AG04450 (cell line): ENCODE measurements around the gene ODC1. TPM values are rescaled to one million over a fixed set of nuclear protein-coding genes. Genes with fewer than 3 reads are reported as not detected.

Source experiments
- CTCF ChIA-PET: fragments of 300-600, 350-600 bp; formaldehyde crosslinking; extraction: SDS; loops from one replicate; lab custom pipeline; 2022; ENCODE audit warnings: antibody characterized with exemption, inconsistent platforms; lab: Charles Lee
- POLR2A ChIA-PET: fragments of 350-600 bp; formaldehyde crosslinking; extraction: SDS; loops from one replicate; lab custom pipeline; 2021; ENCODE audit warnings: antibody characterized with exemption, inconsistent platforms; lab: Yijun Ruan, JAX
- DNase-seq: peaks from one replicate; pipeline ENCODE4 v3.0.0-alpha.2; 2011; ENCODE audit warnings: low read depth, low spot score
- H3K27ac ChIP-seq: one replicate; pipeline ENCODE4 v1.5.1; 2012; ENCODE audit warnings: low read depth, low read length, control low read depth
- H3K27me3 ChIP-seq: one replicate; pipeline ENCODE4 v1.6.0; 2012; ENCODE audit warnings: low read length; ENCODE audit not compliant: control insufficient read depth, insufficient read depth
- H3K4me3 ChIP-seq: 2 replicates; pipeline ENCODE4 v1.5.1; 2011; ENCODE audit warnings: mild to moderate bottlenecking, low read depth, low read length, control low read depth
- H3K9me3 ChIP-seq: 2 replicates; pipeline ENCODE4 v1.5.1; 2012; ENCODE audit warnings: low read length; ENCODE audit not compliant: control insufficient read depth, insufficient read depth
- CTCF ChIP-seq: IDR thresholded peaks from 2 replicates; pipeline ENCODE4 v1.5.1; 2011; ENCODE audit warnings: low read depth, low read length, control low read depth, inconsistent platforms
- polyA plus RNA-seq: library from polyadenylated mRNA; depleted of rRNA; stranded (reverse); fragments of >200 nt; gene quantifications from 2 replicates; pipeline ENCODE4 v1.2.3, GENCODE V29; 2011

ODC1 gene
- polyA plus RNA-seq, 1 experiment, result 168 TPM

- no peak for TF ChIP-seq CTCF
- Histone ChIP-seq H3K27ac (no peak overlapping the region), H3K4me3 (no peak overlapping the region), H3K27me3 (no peaks in the 10 kb centered on the region), H3K9me3 (no peaks in the 10 kb centered on the region)
- POLR2A ChIA-PET, result no interaction called here
- DNase-seq, result no peak
- CTCF ChIA-PET, result interaction anchor here (0.5 to 1.9 kb wide), 3 partner anchors 24 to 1332 kb away, joined by 3 to 5 read pairs (median 3); no protein-coding TSS in a partner anchor
Measured at GRCh38 chr2:10410823-10411437, 37.2 kb downstream of the ODC1 start.

GRCh38 chr2:10410001-10410822 is 37.9 kb downstream of the ODC1 start:
- DNase-seq, result no peak
- Histone ChIP-seq H3K27me3 (no peaks in the 10 kb centered on the region), H3K4me3 (no peak overlapping the region), H3K9me3 (no peaks in the 10 kb centered on the region; the same call in 1 of the 2 replicates), H3K27ac (no peak overlapping the region)
- POLR2A ChIA-PET, result interaction anchor here (0.9 to 1.3 kb wide), 2 partner anchors 14 to 338 kb away, joined by 3 to 10 read pairs; no protein-coding TSS in a partner anchor
- no peak for TF ChIP-seq CTCF
- CTCF ChIA-PET, result interaction anchor here (0.6 to 4.2 kb wide), 42 partner anchors 8 to 530 kb away, joined by 3 to 140 read pairs (median 5); no protein-coding TSS in a partner anchor

- H3K4me3 ChIP-seq, result peak overlapping the region; percentile 17; the same call in 1 of the 2 replicates
Measured at GRCh38 chr2:10408649-10409579, 39.2 kb downstream of the ODC1 start.

More at GRCh38 chr2:10408649-10409579, 39.2 kb downstream of the ODC1 start:
- peak overlapping the region; percentile 21 for H3K27ac ChIP-seq
- H3K27me3 ChIP-seq, result no peaks in the 10 kb centered on the region
- ChIA-PET CTCF (interaction anchor here (0.6 to 4.2 kb wide), 75 partner anchors 9 to 790 kb away, joined by 3 to 140 read pairs (median 4); partner anchors contain the start of gene ODC1), POLR2A (interaction anchor here (0.9 to 1.7 kb wide), 3 partner anchors 15 to 337 kb away, joined by 3 to 10 read pairs (median 8); partner anchors contain the start of gene HPCAL1)
- no peaks in the 10 kb centered on the region; the same call in 1 of the 2 replicates for H3K9me3 ChIP-seq
- DNase-seq, result no peak
- TF ChIP-seq CTCF, result peak; percentile 95
